Muscle of leg (tissue), 11 donors: ENCODE data around the gene ANO7. TPM values are rescaled to one million over a fixed set of nuclear protein-coding genes. Genes with fewer than 3 reads are reported as not detected.

ENCODE experiments used
- DNase-seq: peaks from one replicate; pipeline ENCODE4 v3.0.0; 2013
- H3K27ac ChIP-seq: one replicate; pipeline ENCODE4 v1.5.1; 2013; ENCODE audit warnings: mild to moderate bottlenecking, low read length, control low read depth
- H3K27me3 ChIP-seq: one replicate; pipeline ENCODE4 v1.6.1; 2013; ENCODE audit warnings: low read length; ENCODE audit not compliant: control insufficient read depth, insufficient read depth
- H3K36me3 ChIP-seq: one replicate; pipeline ENCODE4 v1.6.1; 2013; ENCODE audit warnings: low read length; ENCODE audit not compliant: control insufficient read depth, insufficient read depth
- H3K4me1 ChIP-seq: one replicate; pipeline ENCODE4 v1.6.1; 2013; ENCODE audit warnings: low read length; ENCODE audit not compliant: control insufficient read depth, insufficient read depth
- H3K4me3 ChIP-seq: one replicate; pipeline ENCODE4 v1.5.1; 2013; ENCODE audit warnings: low read length, control low read depth
- H3K9me3 ChIP-seq: replicated peaks from 2 replicates; pipeline ENCODE4 v1.6.1; 2013; ENCODE audit warnings: low read depth, low read length; ENCODE audit not compliant: control insufficient read depth
- WGBS: methylation state at CpG from one replicate; pipeline ENCODE4 v1.1.5; 2013; ENCODE audit warnings: missing lambda C conversion rate; ENCODE audit not compliant: insufficient coverage; 5-methylcytosine and 5-hydroxymethylcytosine counted together
- polyA plus RNA-seq, 8 donors: library from polyadenylated mRNA; unstranded; fragments of 120-200 nt; gene quantifications; one replicate each; pipeline versions ENCODE4 v1.2.1 to v1.2.3, GENCODE V29; 2013; ENCODE audit warnings: inconsistent platforms in 1 of 8, low replicate concordance in 1 of 8; ENCODE audit not compliant: insufficient read length in 8 of 8, insufficient read depth in 1 of 8
- total RNA-seq: library from RNA; stranded (reverse); fragments of 120-200 nt; gene quantifications from one replicate; pipeline ENCODE4 v1.2.4, GENCODE V29; 2013

ANO7 gene
- total and polyA plus RNA-seq, 9 donors: 0.35 to 2.0 (median 1.1) TPM

DNA sequence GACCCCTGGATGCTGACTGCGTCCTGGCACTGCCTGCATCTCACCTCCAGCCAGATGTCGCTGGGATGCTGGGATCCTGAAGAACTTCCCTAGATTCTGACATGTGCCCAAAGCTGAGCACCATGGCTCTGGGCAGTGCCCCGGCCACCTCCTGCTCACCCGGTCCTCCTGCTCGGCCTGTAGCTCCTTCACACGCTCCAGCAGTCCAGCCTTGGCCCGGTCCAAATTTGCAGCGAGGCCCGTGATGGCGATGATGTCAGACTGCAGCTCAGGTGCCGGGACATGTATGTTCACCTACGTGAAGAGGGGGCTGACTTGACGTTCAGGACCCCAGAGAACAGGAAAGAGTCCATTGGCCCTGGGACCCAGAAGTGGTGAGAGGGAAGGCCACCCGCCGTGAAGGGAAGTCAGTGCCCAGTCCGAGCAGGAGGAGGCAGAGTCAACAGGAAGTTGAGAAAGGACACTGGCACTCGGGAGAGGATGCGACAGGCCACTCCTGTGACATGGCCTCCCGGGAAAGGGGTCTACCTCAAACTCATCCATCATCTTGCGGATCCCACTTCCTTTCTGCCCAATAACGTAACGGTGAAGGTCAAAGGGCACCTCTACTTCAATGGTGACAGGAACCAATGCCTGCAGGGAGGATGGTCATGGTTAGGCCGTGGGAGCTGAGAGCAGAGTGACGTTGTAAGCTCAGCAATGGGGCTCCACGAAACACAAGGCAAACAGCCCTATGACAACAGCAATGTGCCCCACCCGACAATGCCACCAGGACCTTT is 46.7 kb downstream of the ANO7 start:
- H3K27ac ChIP-seq: no peak overlapping the region
- H3K36me3 ChIP-seq: peaks cover 95% of the 10 kb centered on the region
- no peak overlapping the region for H3K4me3 ChIP-seq
- H3K4me1 ChIP-seq: no peaks in the 10 kb centered on the region
- H3K9me3 ChIP-seq: no peaks in the 10 kb centered on the region
- H3K27me3 ChIP-seq: no peaks in the 10 kb centered on the region
- no peak for DNase-seq
- WGBS: 79% methylated on average over 20 of the region's 26 CpGs

DNA sequence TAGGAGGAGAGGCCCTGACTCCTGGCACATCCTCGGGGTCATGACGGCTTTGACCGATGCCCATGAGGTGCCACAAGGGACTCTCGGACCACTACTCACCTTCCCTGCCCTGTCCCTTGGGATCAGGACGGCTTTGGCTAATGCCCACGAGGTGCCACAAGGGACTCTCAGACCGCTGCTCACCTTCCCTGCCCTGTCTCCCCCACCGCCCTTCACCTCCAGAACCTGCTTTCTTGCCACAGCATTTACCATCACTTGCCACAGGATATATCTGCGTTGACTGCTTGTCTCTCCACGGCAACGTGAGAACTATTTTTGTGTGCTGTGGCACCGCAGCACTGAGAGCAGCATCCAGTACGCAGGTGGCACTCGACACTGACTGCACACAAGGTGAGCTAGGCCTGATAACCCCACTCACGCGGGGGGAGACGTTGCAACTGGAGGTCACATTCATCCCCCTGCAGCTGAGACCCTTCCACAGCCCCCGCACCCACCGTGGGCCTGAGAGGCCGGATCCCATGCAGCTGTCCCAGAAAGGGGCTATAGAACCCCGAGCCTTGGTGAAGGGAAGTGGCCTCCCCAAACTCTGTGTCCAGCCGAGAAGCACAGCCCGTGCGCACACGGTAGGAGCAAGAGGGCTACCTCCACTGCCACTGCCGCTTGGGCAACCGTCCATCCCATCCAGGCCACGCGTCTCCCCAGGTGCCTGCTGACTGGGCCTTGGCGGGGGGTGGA is 47.5 kb downstream of the ANO7 start:
- 84% methylated on average over 25 of the region's 30 CpGs for WGBS
- no peak for DNase-seq
- no peak overlapping the region for H3K27ac ChIP-seq
- H3K9me3 ChIP-seq: no peaks in the 10 kb centered on the region
- H3K4me3 ChIP-seq: no peak overlapping the region
- H3K36me3 ChIP-seq: peaks cover 96% of the 10 kb centered on the region
- no peaks in the 10 kb centered on the region for H3K4me1 ChIP-seq
- no peaks in the 10 kb centered on the region for H3K27me3 ChIP-seq

GRCh38 chr2:241237047-241237446 is 48.6 kb downstream of the ANO7 start:
- Histone ChIP-seq H3K4me3 (no peak overlapping the region), H3K27ac (no peak overlapping the region), H3K4me1 (no peaks in the 10 kb centered on the region), H3K27me3 (no peaks in the 10 kb centered on the region), H3K36me3 (peaks cover 92% of the 10 kb centered on the region), H3K9me3 (no peaks in the 10 kb centered on the region)
- DNase-seq: no peak
- 78% methylated on average over 2 of the region's 6 CpGs for WGBS

- no peak overlapping the region for H3K4me3 ChIP-seq
- no peaks in the 10 kb centered on the region for H3K4me1 ChIP-seq
- no peak overlapping the region for H3K27ac ChIP-seq
- no peak for DNase-seq
- WGBS: 88% methylated on average over 10 of the region's 12 CpGs
- H3K36me3 ChIP-seq: peaks cover 94% of the 10 kb centered on the region
- no peaks in the 10 kb centered on the region for H3K27me3 ChIP-seq
- H3K9me3 ChIP-seq: no peaks in the 10 kb centered on the region
Measured at GRCh38 chr2:241237949-241238371, 49.5 kb downstream of the ANO7 start.

- peaks cover 93% of the 10 kb centered on the region for H3K36me3 ChIP-seq
- no peak for DNase-seq
- H3K9me3 ChIP-seq: no peaks in the 10 kb centered on the region
- no peak overlapping the region for H3K4me3 ChIP-seq
- 78% methylated on average over 1 of the region's 5 CpGs for WGBS
- H3K27me3 ChIP-seq: no peaks in the 10 kb centered on the region
- no peak overlapping the region for H3K27ac ChIP-seq
- H3K4me1 ChIP-seq: no peaks in the 10 kb centered on the region
Measured at GRCh38 chr2:241238693-241239198, 50.3 kb downstream of the ANO7 start.

- Histone ChIP-seq H3K27ac (no peak overlapping the region), H3K4me1 (no peaks in the 10 kb centered on the region), H3K36me3 (peaks cover 90% of the 10 kb centered on the region), H3K9me3 (no peaks in the 10 kb centered on the region), H3K4me3 (no peak overlapping the region), H3K27me3 (no peaks in the 10 kb centered on the region)
- WGBS: 88% methylated on average over 25 of the region's 28 CpGs
- no peak for DNase-seq
Measured at GRCh38 chr2:241239552-241240202, 51.2 kb downstream of the ANO7 start.

DNA sequence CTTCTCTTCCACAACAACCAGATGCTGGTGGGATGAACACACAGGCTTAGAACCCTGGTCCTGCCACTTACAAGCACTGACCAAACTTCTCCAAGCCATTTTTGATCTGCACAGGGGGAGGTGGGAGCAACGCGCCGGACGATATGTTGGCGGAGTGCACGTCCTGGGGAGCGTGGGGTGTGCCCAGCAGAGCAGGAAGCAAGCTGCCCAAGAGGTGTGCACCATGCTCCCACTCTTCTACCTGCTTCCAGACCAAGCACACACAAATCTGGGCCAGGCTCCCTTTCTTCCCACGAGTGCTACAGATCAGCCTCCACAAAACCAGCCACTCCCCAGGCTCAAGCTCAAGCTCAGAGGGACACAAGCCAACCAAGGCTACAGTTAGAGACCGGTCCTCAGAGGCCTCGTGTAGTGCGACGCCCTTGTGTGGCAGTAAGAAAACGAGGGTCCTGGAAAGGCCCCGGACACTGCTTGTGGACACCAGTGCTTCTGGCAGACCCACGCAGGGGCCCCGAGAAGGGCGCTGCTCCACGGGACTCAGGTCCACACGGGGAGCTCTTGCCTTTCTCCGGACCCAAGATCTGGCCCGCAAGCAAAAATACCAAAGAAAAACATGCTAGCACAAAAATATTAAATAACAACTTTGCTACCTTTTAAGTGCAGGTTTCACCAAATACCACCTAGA is 52.0 kb downstream of the ANO7 start:
- Histone ChIP-seq H3K4me3 (no peak overlapping the region), H3K27ac (no peak overlapping the region), H3K36me3 (peaks cover 88% of the 10 kb centered on the region), H3K4me1 (no peaks in the 10 kb centered on the region), H3K9me3 (no peaks in the 10 kb centered on the region), H3K27me3 (no peaks in the 10 kb centered on the region)
- WGBS: 82% methylated on average over 10 of the region's 21 CpGs
- DNase-seq: no peak

GRCh38 chr2:241241669-241242068 is 53.2 kb downstream of the ANO7 start:
- DNase-seq: no peak
- Histone ChIP-seq H3K27me3 (no peaks in the 10 kb centered on the region), H3K4me1 (no peaks in the 10 kb centered on the region), H3K4me3 (no peak overlapping the region), H3K27ac (no peak overlapping the region), H3K36me3 (peaks cover 82% of the 10 kb centered on the region), H3K9me3 (no peaks in the 10 kb centered on the region)
- 100% methylated on average over 1 of the region's 4 CpGs for WGBS

- H3K9me3 ChIP-seq: no peaks in the 10 kb centered on the region
- no peaks in the 10 kb centered on the region for H3K27me3 ChIP-seq
- H3K4me1 ChIP-seq: no peaks in the 10 kb centered on the region
- DNase-seq: no peak
- peaks cover 82% of the 10 kb centered on the region for H3K36me3 ChIP-seq
- H3K27ac ChIP-seq: no peak overlapping the region
- WGBS: 71% methylated on average over 12 of the region's 14 CpGs
- no peak overlapping the region for H3K4me3 ChIP-seq
Measured at GRCh38 chr2:241242306-241242705, 53.8 kb downstream of the ANO7 start.
